Nephron (organoid): ENCODE results near the gene PTN.
"Not testable (repeated sequence)": the region's sequence is repeated elsewhere in the genome, so short reads cannot be mapped to it uniquely, and the experiment has no call there.

ENCODE experiments used
- H3K27ac Mint-ChIP-seq, 3 experiments: 2 replicates each; pipeline ENCODE4 v1.8.0; 2020; ENCODE audit warnings: mixed read lengths in 3 of 3, mild to moderate bottlenecking in 2 of 3, moderate library complexity in 1 of 3
- H3K27me3 Mint-ChIP-seq: 2 replicates; pipeline ENCODE4 v1.8.0; 2021; ENCODE audit warnings: low read depth, mild to moderate bottlenecking, moderate library complexity, mixed read lengths
- H3K36me3 Mint-ChIP-seq: 2 replicates; pipeline ENCODE4 v1.8.0; 2020; ENCODE audit warnings: low read depth, mixed read lengths
- H3K4me1 Mint-ChIP-seq: 2 replicates; pipeline ENCODE4 v1.8.0; 2020; ENCODE audit warnings: mixed read lengths
- H3K4me3 Mint-ChIP-seq, 3 experiments: 2 replicates each; pipeline ENCODE4 v1.8.0; 2020; ENCODE audit warnings: mild to moderate bottlenecking in 3 of 3, mixed read lengths in 3 of 3, moderate library complexity in 2 of 3
- H3K9me3 Mint-ChIP-seq: 2 replicates; pipeline ENCODE4 v1.8.0; 2020; ENCODE audit warnings: mixed read lengths
- TF ChIP-seq, protein P1 (sequence below), 3 experiments: fragments of 200-600 bp; sonication (generic); IDR thresholded peaks; one replicate each; pipeline ENCODE4 v1.5.0; 2021; ENCODE audit warnings: antibody characterized with exemption in 3 of 3; ENCODE audit not compliant: unreplicated experiment in 3 of 3

The PTN gene

DNA sequence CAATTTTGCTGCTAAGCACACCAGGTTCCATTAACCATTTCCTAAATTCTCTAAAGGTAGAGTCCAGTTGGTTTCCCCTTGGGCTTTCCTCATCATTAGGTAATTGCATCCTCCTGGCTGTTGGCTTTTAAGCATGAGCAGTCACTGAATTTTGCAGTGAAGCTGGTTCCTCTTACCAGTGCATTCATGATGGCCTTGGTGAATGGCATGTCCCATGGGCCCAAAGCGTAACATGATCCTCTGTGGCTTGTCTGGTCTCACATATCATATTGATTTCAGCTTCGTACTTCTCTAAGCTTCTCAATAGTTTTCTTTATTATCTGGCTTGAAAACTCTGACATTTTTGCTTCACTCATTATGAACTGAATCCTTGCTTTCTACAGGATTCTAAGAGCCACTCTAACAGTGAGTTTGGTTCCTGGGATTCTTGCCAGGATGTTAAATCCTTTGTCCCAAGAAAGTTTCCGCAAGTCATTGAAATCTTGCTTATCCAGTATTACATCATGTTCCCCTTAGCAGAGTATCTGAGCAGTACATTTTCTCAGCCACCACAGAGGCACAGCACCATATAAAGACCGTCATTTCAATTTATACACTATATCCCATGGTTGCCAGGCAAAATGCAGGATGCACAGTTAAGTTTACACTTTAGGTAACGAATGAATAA is 134.2 kb downstream of the PTN start:
- H3K4me3 Mint-ChIP-seq, result no peak overlapping the region
- no peaks in the 10 kb centered on the region for H3K36me3 Mint-ChIP-seq
- TF ChIP-seq, protein P1, sequence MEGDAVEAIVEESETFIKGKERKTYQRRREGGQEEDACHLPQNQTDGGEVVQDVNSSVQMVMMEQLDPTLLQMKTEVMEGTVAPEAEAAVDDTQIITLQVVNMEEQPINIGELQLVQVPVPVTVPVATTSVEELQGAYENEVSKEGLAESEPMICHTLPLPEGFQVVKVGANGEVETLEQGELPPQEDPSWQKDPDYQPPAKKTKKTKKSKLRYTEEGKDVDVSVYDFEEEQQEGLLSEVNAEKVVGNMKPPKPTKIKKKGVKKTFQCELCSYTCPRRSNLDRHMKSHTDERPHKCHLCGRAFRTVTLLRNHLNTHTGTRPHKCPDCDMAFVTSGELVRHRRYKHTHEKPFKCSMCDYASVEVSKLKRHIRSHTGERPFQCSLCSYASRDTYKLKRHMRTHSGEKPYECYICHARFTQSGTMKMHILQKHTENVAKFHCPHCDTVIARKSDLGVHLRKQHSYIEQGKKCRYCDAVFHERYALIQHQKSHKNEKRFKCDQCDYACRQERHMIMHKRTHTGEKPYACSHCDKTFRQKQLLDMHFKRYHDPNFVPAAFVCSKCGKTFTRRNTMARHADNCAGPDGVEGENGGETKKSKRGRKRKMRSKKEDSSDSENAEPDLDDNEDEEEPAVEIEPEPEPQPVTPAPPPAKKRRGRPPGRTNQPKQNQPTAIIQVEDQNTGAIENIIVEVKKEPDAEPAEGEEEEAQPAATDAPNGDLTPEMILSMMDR (IDR thresholded peaks at IDR 0.05; ENCODE audit: unreplicated experiment in 3 of 3), result no peak
- H3K9me3 Mint-ChIP-seq, result peaks cover 18% of the 10 kb centered on the region
- H3K27me3 Mint-ChIP-seq, result no peaks in the 10 kb centered on the region
- H3K4me1 Mint-ChIP-seq, result no peaks in the 10 kb centered on the region
- H3K27ac Mint-ChIP-seq, result no peak overlapping the region

DNA sequence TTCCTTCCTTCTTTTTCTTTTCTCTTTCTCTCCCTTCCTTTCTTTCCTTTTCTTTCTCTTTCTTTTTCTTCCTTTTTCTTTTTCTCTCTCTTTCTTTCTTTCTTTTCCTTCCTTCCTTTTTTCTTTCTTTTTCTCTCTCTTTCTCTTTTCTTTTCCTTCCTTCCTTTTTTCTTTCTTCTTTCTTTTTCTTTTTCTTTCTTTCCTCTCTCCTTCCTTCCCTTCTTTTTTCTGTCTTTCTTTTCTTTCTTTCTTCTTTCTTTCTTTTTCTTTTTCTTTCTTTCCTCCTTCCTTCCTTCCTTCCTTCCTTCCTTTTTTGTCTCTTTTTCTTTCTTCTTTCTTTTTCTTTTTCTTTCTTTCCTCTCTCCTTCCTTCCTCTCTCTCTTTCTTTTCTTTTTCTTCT is 136.8 kb downstream of the PTN start:
- no peak overlapping the region for H3K27ac Mint-ChIP-seq
- no peaks in the 10 kb centered on the region for H3K4me1 Mint-ChIP-seq
- peaks cover 16% of the 10 kb centered on the region for H3K9me3 Mint-ChIP-seq
- TF ChIP-seq, protein P1 (IDR thresholded peaks at IDR 0.05; ENCODE audit: unreplicated experiment in 3 of 3), result no peak
- no peaks in the 10 kb centered on the region for H3K27me3 Mint-ChIP-seq
- no peak overlapping the region for H3K4me3 Mint-ChIP-seq
- no peaks in the 10 kb centered on the region for H3K36me3 Mint-ChIP-seq

DNA sequence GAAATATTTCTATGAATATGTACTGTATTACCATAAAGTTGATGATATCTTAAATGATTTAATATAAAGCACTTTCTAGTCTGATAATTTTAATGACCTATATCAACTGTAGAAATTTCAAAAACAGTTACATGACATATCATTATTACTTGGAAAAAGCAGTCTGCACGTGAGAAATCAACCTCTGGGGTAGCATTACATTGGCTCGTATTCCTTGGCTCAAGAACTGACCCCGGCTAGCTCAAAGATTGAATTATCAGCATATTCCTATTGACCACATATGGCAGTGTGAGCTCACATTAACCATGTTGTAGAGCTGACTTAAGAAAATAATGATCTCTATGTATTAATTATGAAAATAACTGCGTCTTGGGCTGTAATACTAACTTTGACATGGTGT is 139.3 kb downstream of the PTN start:
- no peak overlapping the region for H3K27ac Mint-ChIP-seq
- H3K4me3 Mint-ChIP-seq, result no peak overlapping the region
- peaks cover 10% of the 10 kb centered on the region for H3K9me3 Mint-ChIP-seq
- no peaks in the 10 kb centered on the region for H3K36me3 Mint-ChIP-seq
- H3K27me3 Mint-ChIP-seq, result no peaks in the 10 kb centered on the region
- no peaks in the 10 kb centered on the region for H3K4me1 Mint-ChIP-seq
- TF ChIP-seq, protein P1 (IDR thresholded peaks at IDR 0.05; ENCODE audit: unreplicated experiment in 3 of 3), result no peak

DNA sequence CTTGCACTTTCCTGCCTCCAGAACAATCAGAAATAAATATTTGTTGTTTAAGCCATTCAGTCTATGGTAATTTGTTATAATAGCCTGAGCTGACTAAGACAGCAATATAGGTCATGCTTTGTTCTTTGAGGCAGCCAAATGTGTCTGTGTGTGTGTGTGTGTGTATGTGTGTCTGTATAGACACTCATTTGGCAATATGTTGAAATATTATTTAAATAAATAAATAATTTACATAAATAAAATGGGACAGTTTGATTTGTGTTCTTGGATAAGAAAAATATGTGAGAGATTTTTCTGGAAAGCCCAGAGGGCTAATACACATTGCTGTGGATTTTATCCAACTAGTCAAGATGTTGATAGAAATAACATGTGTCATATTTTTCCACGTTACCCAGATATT is 140.2 kb downstream of the PTN start:
- no peaks in the 10 kb centered on the region for H3K27me3 Mint-ChIP-seq
- H3K9me3 Mint-ChIP-seq, result peaks cover 10% of the 10 kb centered on the region
- TF ChIP-seq, protein P1 (IDR thresholded peaks at IDR 0.05; ENCODE audit: unreplicated experiment in 3 of 3), result no peak
- no peak overlapping the region for H3K4me3 Mint-ChIP-seq
- no peak overlapping the region for H3K27ac Mint-ChIP-seq
- H3K36me3 Mint-ChIP-seq, result no peaks in the 10 kb centered on the region
- no peaks in the 10 kb centered on the region for H3K4me1 Mint-ChIP-seq

DNA sequence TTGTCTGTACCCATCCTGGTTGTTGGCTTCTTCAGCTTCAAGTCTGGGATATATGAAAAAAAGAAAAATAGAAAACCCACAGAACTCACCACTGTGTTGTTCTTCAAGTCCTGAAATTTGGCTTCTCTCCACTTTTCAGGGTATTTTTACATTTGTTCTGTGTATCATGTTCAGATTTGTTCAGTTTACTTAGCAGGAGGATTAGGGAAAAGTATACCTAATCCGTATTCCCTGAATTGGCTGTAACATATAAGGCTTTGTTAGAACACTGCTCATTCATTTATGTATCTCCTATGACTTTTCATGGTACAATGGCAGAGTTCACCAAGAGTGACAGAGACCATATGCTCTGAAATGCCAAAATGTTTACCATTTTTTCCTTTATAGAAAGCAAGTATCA is 146.9 kb downstream of the PTN start:
- Mint-ChIP-seq H3K27me3 (no peaks in the 10 kb centered on the region), H3K27ac (no peak overlapping the region), H3K9me3 (no peaks in the 10 kb centered on the region), H3K4me3 (no peak overlapping the region), H3K36me3 (no peaks in the 10 kb centered on the region), H3K4me1 (no peaks in the 10 kb centered on the region)
- TF ChIP-seq, protein P1 (IDR thresholded peaks at IDR 0.05; ENCODE audit: unreplicated experiment in 3 of 3), result no peak

DNA sequence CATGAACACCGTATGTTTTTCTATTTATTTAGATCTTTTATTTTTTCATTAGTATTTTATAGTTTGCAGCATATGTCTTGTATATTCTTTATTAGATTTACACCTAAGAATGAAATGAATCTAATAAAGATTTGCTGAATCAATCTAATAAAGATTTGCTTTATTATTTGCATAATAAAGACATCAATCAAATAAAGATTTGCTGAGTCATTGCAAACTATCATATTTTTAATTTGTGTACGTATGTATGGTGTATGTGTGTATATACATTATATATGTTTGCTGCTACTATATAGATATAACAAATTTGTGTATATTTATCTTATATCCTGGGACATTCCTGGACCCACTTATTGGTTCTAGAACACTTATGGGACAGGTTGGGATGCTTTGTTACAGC is 147.5 kb downstream of the PTN start:
- Mint-ChIP-seq H3K36me3 (no peaks in the 10 kb centered on the region), H3K27ac (no peak overlapping the region), H3K4me3 (no peak overlapping the region), H3K9me3 (no peaks in the 10 kb centered on the region), H3K27me3 (no peaks in the 10 kb centered on the region), H3K4me1 (no peaks in the 10 kb centered on the region)
- TF ChIP-seq, protein P1 (IDR thresholded peaks at IDR 0.05; ENCODE audit: unreplicated experiment in 3 of 3), result no peak

DNA sequence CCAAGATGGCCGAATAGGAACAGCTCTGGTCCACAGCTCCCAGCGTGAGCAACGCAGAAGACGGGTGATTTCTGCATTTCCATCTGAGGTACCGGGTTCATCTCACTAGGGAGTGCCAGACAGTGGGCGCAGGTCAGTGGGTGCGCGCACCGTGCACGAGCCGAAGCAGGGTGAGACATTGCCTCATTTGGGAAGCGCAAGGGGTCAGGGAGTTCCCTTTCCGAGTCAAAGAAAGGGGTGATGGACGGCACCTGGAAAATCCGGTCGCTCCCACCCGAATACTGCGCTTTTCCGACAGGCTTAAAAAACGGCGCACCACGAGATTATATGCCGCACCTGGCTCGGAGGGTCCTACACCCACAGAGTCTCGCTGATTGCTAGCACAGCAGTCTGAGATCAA is 161.9 kb downstream of the PTN start:
- H3K27me3 Mint-ChIP-seq, H3K4me1 Mint-ChIP-seq, H3K27ac Mint-ChIP-seq, H3K36me3 Mint-ChIP-seq, H3K9me3 Mint-ChIP-seq, H3K4me3 Mint-ChIP-seq: not testable (repeated sequence)
